GM18909 (cell line): Measurements from ENCODE around the gene MEAK7.
"Not testable (repeated sequence)": the region's sequence is repeated elsewhere in the genome, so short reads cannot be mapped to it uniquely, and the experiment has no call there.

ENCODE experiments used
- ATAC-seq: cut with Tn5 transposase; IDR thresholded peaks from one replicate; pipeline ENCODE4 v1.9.1; 2021; ENCODE audit warnings: mild to moderate bottlenecking; ENCODE audit not compliant: unreplicated experiment, poor library complexity

Gene MEAK7

GRCh38 chr16:84534815-84535214 is 30.4 kb upstream of the MEAK7 start:
- no peak for ATAC-seq

- ATAC-seq: no peak
Observed at GRCh38 chr16:84532855-84533486, 28.5 kb upstream of the MEAK7 start.

- ATAC-seq: no peak
Observed at GRCh38 chr16:84532291-84532724, 27.8 kb upstream of the MEAK7 start.

GRCh38 chr16:84531671-84532111 is 27.2 kb upstream of the MEAK7 start:
- ATAC-seq: no peak

- ATAC-seq: no peak
Observed at GRCh38 chr16:84530590-84530989, 26.1 kb upstream of the MEAK7 start.

GRCh38 chr16:84529607-84530006 is 25.1 kb upstream of the MEAK7 start:
- ATAC-seq: no peak

- no peak for ATAC-seq
Observed at GRCh38 chr16:84528322-84528721, 23.9 kb upstream of the MEAK7 start.

GRCh38 chr16:84527532-84528269 is 23.2 kb upstream of the MEAK7 start:
- ATAC-seq: no peak

- ATAC-seq: no peak
Observed at GRCh38 chr16:84526794-84527531, 22.5 kb upstream of the MEAK7 start.

GRCh38 chr16:84524941-84525581 is 20.6 kb upstream of the MEAK7 start:
- ATAC-seq: not testable (repeated sequence)

GRCh38 chr16:84524346-84524920 is 20.0 kb upstream of the MEAK7 start:
- ATAC-seq: no peak

GRCh38 chr16:84521497-84521770 is 17.0 kb upstream of the MEAK7 start:
- ATAC-seq: no peak

- no peak for ATAC-seq
Observed at GRCh38 chr16:84520725-84521496, 16.5 kb upstream of the MEAK7 start.

GRCh38 chr16:84519855-84520254 is 15.4 kb upstream of the MEAK7 start:
- no peak for ATAC-seq

- no peak for ATAC-seq
Observed at GRCh38 chr16:84518804-84519341, 14.4 kb upstream of the MEAK7 start.

- not testable (repeated sequence) for ATAC-seq
Observed at GRCh38 chr16:84518220-84518619, 13.8 kb upstream of the MEAK7 start.

- ATAC-seq: no peak
Observed at GRCh38 chr16:84517366-84517765, 12.9 kb upstream of the MEAK7 start.

GRCh38 chr16:84514874-84515835 is 10.7 kb upstream of the MEAK7 start:
- peak; percentile 82 for ATAC-seq
